Activated T-helper 17 cell treated with anti-CD3 and anti-CD28 coated beads, Interleukin-2, amount 50 U/mL, for 72 hours (primary cell): Measurements from ENCODE around the gene STARD3NL. TPM values are rescaled to one million over a fixed set of nuclear protein-coding genes. Genes with fewer than 3 reads are reported as not detected.

Experiments
- ATAC-seq: fragments of 150-1000 bp; cut with Tn5 transposase; replicated peaks from 2 replicates; pipeline ENCODE4 v1.10.0; 2021; ENCODE audit warnings: mild to moderate bottlenecking, moderate library complexity
- H3K27ac Mint-ChIP-seq: one replicate; pipeline ENCODE4 v1.8.0; 2022; ENCODE audit warnings: mixed read lengths
- H3K27me3 Mint-ChIP-seq: one replicate; pipeline ENCODE4 v1.8.0; 2022; ENCODE audit warnings: mixed read lengths
- H3K36me3 Mint-ChIP-seq: one replicate; pipeline ENCODE4 v1.8.0; 2022; ENCODE audit warnings: low read depth, mild to moderate bottlenecking, mixed read lengths
- H3K4me1 Mint-ChIP-seq: one replicate; pipeline ENCODE4 v1.8.0; 2022; ENCODE audit warnings: mixed read lengths
- H3K4me3 Mint-ChIP-seq: one replicate; pipeline ENCODE4 v1.8.0; 2022; ENCODE audit warnings: mild to moderate bottlenecking, mixed read lengths
- H3K9me3 Mint-ChIP-seq: one replicate; pipeline ENCODE4 v1.8.0; 2022; ENCODE audit warnings: mixed read lengths
- total RNA-seq, 2 donors: library from RNA; stranded (reverse); gene quantifications; one replicate each; pipeline ENCODE4 v1.2.3, GENCODE V29; 2022

The STARD3NL gene
- total RNA-seq, 2 donors from 2014 or later = 20.6 to 28.9 TPM

DNA sequence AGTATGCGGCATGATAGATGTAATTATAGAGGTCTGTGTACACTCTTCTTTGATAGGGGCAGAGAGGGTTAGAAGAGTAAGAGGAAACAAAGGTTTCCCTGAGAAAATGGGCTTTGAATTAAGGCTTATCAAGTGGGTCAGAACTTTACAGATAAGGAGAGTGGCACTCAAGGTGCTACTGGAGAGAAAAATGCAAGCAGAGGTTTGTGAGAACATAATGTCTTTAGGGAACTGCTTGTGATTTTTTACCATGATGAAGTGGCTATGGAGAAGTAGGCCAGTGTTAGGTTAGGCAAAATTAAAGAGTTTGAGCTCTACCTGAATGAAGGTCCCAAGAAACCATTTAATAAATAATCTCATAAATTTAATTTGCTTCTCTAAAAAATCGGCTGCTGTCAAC lies 14.3 kb downstream of the STARD3NL start:
- Mint-ChIP-seq H3K27ac (no peak overlapping the region), H3K4me3 (no peak overlapping the region), H3K36me3 (no peaks in the 10 kb centered on the region), H3K4me1 (peaks cover 35% of the 10 kb centered on the region), H3K9me3 (no peaks in the 10 kb centered on the region), H3K27me3 (no peaks in the 10 kb centered on the region)
- ATAC-seq = no peak

DNA sequence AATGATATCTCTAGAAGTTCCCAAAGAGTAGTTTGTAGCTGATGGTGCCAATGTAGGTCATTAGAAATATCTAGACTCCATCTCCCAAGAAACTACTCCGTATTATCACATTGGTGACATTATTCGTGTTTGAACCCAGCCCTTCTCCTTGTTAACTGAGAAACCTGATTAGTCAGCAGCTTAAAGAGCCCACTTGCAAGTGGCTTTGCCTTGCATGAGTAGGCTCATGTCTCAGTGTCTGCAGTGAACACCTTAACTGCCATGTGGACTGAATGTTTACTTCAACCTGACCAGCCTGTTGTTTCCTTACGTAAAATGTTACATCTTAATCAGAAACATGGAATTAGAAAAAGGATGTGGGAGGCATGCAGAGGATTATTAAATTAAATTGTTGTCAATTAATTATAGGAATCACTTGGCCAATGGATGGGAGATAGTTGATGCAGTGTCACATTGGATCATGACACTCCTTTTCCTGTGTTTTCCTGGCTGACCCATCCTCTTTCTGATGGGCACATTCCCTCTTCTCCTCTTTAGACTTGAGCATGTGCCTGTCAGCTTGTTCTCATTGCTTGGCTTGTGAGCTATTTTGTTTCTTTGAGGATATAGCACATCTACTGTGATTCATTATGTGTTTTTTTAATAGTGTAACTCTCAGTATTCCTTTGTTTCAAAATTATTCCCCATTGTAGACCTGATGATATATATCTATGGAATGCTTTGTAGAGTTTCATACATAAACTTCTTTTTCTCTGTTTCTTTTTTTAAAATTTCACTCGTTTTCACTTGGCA lies 18.0 kb downstream of the STARD3NL start:
- no peak overlapping the region for H3K4me3 Mint-ChIP-seq
- H3K9me3 Mint-ChIP-seq = no peaks in the 10 kb centered on the region
- H3K27me3 Mint-ChIP-seq = no peaks in the 10 kb centered on the region
- no peak overlapping the region for H3K27ac Mint-ChIP-seq
- ATAC-seq = no peak
- H3K36me3 Mint-ChIP-seq = no peaks in the 10 kb centered on the region
- peaks cover 14% of the 10 kb centered on the region for H3K4me1 Mint-ChIP-seq

DNA sequence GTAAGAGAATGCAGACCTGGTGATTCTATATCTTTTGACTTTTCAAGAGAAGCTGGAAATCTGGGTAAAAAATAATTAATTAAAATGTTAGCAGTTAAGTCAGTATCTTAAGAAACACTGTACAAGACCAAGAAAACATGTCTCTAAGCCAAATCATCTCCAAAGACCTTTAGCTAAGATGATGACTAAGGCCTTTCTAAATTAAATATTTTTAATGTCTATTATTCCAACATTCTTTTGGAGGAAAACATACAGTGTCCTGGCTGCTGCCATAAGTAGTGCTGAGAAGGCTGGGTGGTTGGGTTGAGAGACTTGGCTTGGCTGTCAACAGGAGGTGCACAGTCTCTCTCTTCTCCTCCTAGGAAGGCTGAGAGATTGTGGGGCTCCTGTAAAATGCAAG lies 20.3 kb downstream of the STARD3NL start:
- peaks cover 4% of the 10 kb centered on the region for H3K4me1 Mint-ChIP-seq
- H3K36me3 Mint-ChIP-seq = peaks cover 12% of the 10 kb centered on the region
- no peaks in the 10 kb centered on the region for H3K27me3 Mint-ChIP-seq

DNA sequence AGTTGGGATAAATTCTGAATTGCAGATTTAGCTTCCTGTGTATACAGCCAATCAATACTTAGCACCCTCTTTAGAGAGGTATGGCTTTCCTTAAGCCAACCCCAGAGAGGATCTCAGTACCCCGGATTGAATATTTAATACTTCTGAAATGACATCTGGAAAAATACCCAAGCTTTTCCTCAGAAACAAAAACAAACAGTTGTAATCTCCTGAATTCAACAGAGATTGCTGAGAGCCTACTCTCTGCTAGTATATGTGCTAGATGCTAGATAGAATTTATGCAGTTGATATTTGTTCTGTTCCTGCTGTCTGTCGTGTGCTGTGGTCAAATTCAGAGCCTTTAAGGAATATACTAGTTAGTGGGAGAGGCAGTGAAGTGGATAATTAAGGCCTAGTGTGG lies 21.1 kb downstream of the STARD3NL start:
- Mint-ChIP-seq H3K4me1 (peaks cover 4% of the 10 kb centered on the region), H3K27me3 (no peaks in the 10 kb centered on the region), H3K36me3 (peaks cover 12% of the 10 kb centered on the region), H3K9me3 (no peaks in the 10 kb centered on the region), H3K4me3 (no peak overlapping the region), H3K27ac (no peak overlapping the region)
- ATAC-seq = no peak

More for the DNA sequence above, 20.3 kb downstream of the STARD3NL start:
- no peak overlapping the region for H3K27ac Mint-ChIP-seq
- ATAC-seq = no peak
- H3K4me3 Mint-ChIP-seq = no peak overlapping the region
- no peaks in the 10 kb centered on the region for H3K9me3 Mint-ChIP-seq

DNA sequence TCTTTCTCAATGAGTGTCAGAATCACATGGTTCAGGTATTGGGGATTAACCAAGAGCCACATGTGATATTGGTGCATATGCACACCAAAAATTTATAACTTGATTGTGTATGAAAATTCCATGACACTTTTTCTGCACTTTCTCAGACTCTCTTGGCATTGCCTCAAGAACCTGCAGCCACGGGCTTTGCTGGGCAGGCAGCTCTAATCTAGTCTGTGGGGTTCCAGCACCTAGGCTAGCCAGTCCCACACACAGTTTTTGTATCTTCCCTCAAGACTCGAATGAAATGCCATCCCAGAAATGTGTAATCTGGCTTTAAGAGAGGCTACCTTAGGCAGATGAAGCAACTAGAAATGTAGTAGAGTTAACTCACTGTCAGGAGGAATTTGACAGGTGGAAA lies 21.7 kb downstream of the STARD3NL start:
- no peaks in the 10 kb centered on the region for H3K27me3 Mint-ChIP-seq
- ATAC-seq = no peak
- H3K36me3 Mint-ChIP-seq = peaks cover 12% of the 10 kb centered on the region
- no peak overlapping the region for H3K4me3 Mint-ChIP-seq
- H3K9me3 Mint-ChIP-seq = no peaks in the 10 kb centered on the region
- peaks cover 4% of the 10 kb centered on the region for H3K4me1 Mint-ChIP-seq
- H3K27ac Mint-ChIP-seq = no peak overlapping the region

DNA sequence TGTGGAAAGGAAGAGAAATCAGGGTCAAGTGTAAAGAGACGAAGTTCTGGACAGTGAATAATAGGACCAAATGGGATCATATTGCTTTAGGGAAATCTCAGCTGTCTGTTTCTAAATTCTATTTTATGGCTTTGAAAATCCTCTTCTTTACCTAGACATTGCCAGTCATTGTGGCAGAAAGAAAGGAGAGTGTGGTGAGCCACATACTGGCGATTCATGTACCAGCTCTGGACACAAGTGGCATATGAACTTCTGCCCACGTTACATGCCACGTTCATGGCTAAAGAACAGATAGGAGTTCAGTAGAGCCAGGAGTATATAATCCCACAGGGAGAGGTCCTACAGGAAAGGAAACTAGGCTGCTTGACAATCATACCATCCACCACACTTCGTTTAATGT lies 28.0 kb downstream of the STARD3NL start:
- H3K4me3 Mint-ChIP-seq = no peak overlapping the region
- no peaks in the 10 kb centered on the region for H3K4me1 Mint-ChIP-seq
- H3K27ac Mint-ChIP-seq = no peak overlapping the region
- no peaks in the 10 kb centered on the region for H3K27me3 Mint-ChIP-seq
- no peaks in the 10 kb centered on the region for H3K9me3 Mint-ChIP-seq
- peaks cover 20% of the 10 kb centered on the region for H3K36me3 Mint-ChIP-seq
- peak; percentile 37 for ATAC-seq

DNA sequence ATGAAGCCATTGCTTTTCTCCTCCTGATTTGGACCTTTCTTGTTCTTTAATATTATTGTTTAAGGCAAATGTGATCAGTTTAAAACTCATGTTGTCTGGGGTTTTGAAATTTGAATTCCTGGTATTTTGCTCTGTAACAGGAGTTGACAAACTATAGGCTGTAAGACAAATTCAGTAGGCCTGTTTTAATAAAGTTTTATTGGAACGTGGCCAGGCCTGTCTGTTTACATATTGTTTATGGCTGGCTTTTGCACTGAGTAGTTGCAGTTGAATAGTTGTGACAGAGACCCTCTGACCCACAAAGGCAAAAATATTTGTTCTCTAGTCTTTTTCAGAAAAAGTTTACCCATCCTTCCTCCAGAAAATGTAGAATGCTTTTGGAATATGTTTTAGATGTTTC lies 29.8 kb downstream of the STARD3NL start:
- H3K36me3 Mint-ChIP-seq = peaks cover 12% of the 10 kb centered on the region
- H3K27me3 Mint-ChIP-seq = no peaks in the 10 kb centered on the region
- ATAC-seq = no peak
- H3K4me3 Mint-ChIP-seq = no peak overlapping the region
- H3K9me3 Mint-ChIP-seq = no peaks in the 10 kb centered on the region
- H3K27ac Mint-ChIP-seq = no peak overlapping the region
- H3K4me1 Mint-ChIP-seq = no peaks in the 10 kb centered on the region

DNA sequence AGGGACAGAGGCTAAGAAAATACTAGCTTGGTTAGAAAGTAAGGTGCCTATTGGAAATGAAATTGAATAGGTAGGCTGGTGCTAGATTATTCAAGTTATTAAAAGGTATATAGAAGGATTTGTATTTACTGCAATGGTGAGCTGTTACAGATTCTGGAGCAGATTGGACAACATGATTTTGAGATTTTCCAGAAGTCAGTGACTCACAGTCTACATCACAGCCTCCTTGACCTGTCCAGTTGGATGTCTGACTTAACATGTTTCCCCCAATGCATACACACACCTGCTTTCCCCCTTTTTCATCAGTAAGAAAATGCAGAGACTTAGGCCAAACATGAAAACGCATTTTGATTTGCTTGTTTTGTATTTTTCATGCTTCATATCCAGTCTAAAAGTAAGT lies 33.4 kb downstream of the STARD3NL start:
- Mint-ChIP-seq H3K36me3 (peaks cover 19% of the 10 kb centered on the region), H3K27me3 (no peaks in the 10 kb centered on the region), H3K9me3 (no peaks in the 10 kb centered on the region), H3K27ac (no peak overlapping the region), H3K4me1 (peaks cover 5% of the 10 kb centered on the region), H3K4me3 (no peak overlapping the region)
- no peak for ATAC-seq

DNA sequence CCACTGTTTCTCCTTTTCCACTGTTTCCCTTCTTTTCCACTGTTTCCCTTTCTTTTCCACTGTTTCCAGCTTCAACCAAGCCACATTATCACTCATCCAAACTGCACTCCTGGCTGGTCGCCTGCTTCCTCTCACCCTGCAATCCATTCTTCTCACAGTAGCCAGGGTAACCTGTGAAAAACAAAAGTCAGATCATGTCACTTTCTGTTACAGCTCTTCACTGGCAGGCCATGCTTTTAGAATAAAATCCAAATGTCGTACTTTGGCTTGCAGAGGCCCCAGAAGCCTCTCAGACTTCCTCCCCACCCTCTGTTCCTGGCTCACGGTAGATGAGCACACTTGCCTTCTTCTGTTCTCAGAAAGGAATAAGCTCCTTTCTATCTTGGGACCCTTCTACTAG lies 33.9 kb downstream of the STARD3NL start:
- Mint-ChIP-seq H3K4me1 (peaks cover 5% of the 10 kb centered on the region), H3K36me3 (peaks cover 21% of the 10 kb centered on the region), H3K4me3 (no peak overlapping the region), H3K9me3 (no peaks in the 10 kb centered on the region), H3K27ac (no peak overlapping the region), H3K27me3 (no peaks in the 10 kb centered on the region)
- ATAC-seq = no peak

DNA sequence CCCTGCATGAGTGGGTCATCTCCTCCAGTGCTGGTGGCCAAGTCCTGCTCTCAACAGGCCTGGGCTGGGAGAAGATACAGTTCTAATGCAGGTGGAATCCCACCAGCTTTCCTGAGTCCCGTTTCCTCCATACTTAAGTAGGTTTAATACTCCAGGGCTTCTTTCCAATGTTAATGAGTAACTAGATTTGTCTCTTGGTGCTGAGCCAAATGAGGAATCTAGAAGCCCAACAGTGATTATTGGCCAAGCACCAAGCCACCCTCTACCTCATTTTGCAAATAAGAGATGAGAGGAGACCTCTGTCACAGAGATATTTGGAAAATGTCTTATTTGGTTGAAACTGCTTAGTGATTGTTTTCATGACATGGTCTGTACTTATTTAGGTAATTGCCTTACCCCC lies 37.1 kb downstream of the STARD3NL start:
- ATAC-seq = no peak
- Mint-ChIP-seq H3K9me3 (no peaks in the 10 kb centered on the region), H3K36me3 (peaks cover 34% of the 10 kb centered on the region), H3K4me1 (peaks cover 10% of the 10 kb centered on the region), H3K27ac (no peak overlapping the region), H3K4me3 (no peak overlapping the region), H3K27me3 (no peaks in the 10 kb centered on the region)

DNA sequence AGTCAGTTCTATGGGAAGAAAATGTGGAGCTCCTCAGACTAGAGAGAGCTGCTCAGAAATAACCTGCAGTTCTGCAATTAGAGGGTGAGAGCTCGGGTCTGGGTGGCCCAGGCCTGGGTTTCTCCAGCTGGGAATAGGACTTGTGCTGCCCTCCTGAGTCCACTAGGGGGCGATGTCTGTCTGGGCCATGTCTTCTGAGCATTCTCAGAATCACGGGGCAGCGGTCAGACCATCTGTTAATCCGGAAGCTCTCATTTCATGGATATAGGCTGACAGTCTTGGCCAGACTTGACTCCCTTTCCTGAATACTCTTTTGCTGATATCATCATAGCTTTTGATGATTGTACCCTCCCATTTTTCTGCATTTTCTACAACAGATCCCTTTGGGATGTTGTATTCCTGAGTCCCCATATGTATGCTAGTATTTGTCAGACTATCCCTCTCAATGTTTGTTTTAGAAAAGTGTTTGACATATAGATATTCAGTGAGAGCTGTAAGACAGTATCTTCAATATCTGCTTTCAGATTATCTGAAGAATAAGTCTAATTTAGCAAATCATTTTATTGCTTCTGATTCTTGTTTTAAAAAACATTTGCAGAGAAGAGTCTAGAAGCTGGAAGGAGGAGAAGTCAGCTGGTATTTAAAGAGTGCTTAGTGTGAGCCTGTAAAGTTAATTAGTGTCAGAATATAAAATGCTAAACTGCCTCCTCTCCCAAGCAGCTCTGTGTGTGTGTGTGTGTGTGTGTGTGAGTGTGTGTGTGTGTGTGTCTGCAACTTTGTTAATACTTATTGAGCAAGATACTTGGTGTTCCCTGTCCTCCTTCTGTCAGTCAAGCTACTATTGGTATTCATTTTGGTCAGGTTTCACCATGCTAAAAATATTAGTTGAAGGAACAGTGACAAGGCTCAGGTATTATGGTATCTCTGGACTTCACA lies 38.0 kb downstream of the STARD3NL start:
- H3K4me1 Mint-ChIP-seq = peaks cover 16% of the 10 kb centered on the region
- H3K4me3 Mint-ChIP-seq = no peak overlapping the region
- ATAC-seq = peak; percentile 78
- H3K27ac Mint-ChIP-seq = peak overlapping the region; percentile 45
- H3K36me3 Mint-ChIP-seq = peaks cover 43% of the 10 kb centered on the region
- no peaks in the 10 kb centered on the region for H3K27me3 Mint-ChIP-seq
- H3K9me3 Mint-ChIP-seq = no peaks in the 10 kb centered on the region

DNA sequence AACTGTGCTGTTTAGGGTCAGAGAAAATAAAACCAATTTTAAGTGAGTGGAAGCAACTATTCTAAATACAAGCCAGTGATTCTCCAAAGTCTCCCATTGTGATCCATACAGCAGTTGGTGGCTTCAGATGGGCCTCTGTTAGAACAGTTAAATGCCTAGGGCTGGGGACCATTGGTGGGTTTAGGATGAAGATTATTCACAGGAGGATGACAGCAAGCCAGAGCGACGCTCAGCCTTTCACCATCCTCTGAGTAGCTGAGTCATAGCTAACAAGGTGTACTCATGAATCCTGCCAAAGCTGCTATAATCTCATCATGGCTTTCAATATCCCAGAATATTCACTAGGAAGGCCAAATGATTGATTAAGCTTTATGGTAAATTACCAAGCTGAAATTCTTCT lies 39.6 kb downstream of the STARD3NL start:
- H3K27ac Mint-ChIP-seq = no peak overlapping the region
- peak; percentile 31 for ATAC-seq
- H3K27me3 Mint-ChIP-seq = no peaks in the 10 kb centered on the region
- H3K36me3 Mint-ChIP-seq = peaks cover 48% of the 10 kb centered on the region
- H3K9me3 Mint-ChIP-seq = no peaks in the 10 kb centered on the region
- H3K4me3 Mint-ChIP-seq = peak overlapping the region; percentile 15
- peaks cover 19% of the 10 kb centered on the region for H3K4me1 Mint-ChIP-seq

DNA sequence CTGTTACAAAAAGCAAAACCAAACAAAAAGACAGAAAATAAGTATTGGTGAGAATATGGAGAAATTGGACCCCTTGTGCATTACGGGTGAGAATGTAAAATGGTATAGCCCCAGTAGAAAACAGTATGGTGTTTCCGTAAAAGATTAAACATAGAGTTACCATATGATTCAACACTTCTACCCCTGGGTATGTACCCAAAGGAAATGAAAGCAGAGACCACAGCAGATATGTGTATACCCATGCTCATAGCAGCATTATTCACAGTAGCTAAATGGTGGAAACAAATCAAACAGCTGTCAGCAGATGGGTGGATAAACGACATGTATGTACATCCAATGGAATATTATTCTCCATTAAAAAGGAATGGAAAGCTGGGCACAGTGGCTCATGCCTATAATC lies 42.4 kb downstream of the STARD3NL start:
- H3K4me3 Mint-ChIP-seq = peak overlapping the region; percentile 17
- H3K36me3 Mint-ChIP-seq = peaks cover 51% of the 10 kb centered on the region
- no peaks in the 10 kb centered on the region for H3K27me3 Mint-ChIP-seq
- peaks cover 20% of the 10 kb centered on the region for H3K4me1 Mint-ChIP-seq
- peak overlapping the region; percentile 10 for H3K27ac Mint-ChIP-seq
- H3K9me3 Mint-ChIP-seq = no peaks in the 10 kb centered on the region
- peak; percentile 87 for ATAC-seq

DNA sequence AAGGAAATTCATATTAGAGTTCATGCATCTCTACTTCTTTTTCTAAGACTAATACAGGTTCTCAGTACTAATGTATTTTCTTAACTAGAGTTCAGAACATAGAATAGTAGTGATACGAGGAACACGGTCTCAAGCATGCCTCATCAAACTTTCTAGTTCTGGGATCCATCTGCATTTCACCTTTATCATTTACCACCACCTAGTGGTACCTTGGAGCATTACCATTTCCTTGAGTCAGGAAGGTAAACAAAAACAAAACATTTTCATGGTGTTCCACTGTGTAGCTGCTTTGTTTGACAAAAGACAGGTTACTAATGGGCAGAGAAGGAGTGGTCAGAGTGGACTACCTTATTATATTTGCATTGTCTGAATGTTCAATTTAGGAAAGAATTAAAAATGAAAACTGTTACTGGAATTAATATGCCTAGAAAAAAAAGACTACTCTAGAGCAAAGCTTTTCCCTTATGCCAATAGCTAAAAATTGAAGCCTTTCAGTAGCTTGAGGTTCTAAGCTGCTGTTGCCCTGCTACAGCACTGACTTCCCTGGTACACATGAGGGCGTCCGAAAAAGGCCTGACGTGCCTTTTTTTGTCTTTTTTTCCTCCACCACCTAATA lies 44.5 kb downstream of the STARD3NL start:
- no peak overlapping the region for H3K4me3 Mint-ChIP-seq
- ATAC-seq = peak; percentile 48
- no peak overlapping the region for H3K27ac Mint-ChIP-seq
- peaks cover 50% of the 10 kb centered on the region for H3K36me3 Mint-ChIP-seq
- H3K9me3 Mint-ChIP-seq = no peaks in the 10 kb centered on the region
- no peaks in the 10 kb centered on the region for H3K27me3 Mint-ChIP-seq
- H3K4me1 Mint-ChIP-seq = peaks cover 15% of the 10 kb centered on the region
